ENCODE data around the gene MAP10.
"Not testable (repeated sequence)": the region's sequence is repeated elsewhere in the genome, so short reads cannot be mapped to it uniquely, and the experiment has no call there.

MAP10 gene

GRCh38 chr1:232805269-232806185 is at the start of gene MAP10:
MAP10 (plus strand) TSS chr1:232805416; CDS start chr1:232805450, 34 bp downstream.
- Mint-ChIP-seq H3K27me3 (peaks cover 22% of the 10 kb centered on the region), H3K4me1 (peaks cover 22% of the 10 kb centered on the region)
- CTCF ChIA-PET, result interaction anchor here (1.4 kb wide), 1 partner anchor 12 kb away, joined by 3 read pairs; no protein-coding TSS in a partner anchor

GRCh38 chr1:232764458-232765251 is 40.6 kb upstream of the MAP10 start:
- peaks cover 3% of the 10 kb centered on the region for H3K27me3 Mint-ChIP-seq
- H3K27ac Mint-ChIP-seq, result no peak overlapping the region
- no peaks in the 10 kb centered on the region for H3K36me3 Mint-ChIP-seq
- H3K4me3 Mint-ChIP-seq, result no peak overlapping the region
- DNase-seq, result no peak
- CTCF ChIA-PET, result no interaction called here
- no peaks in the 10 kb centered on the region for H3K4me1 Mint-ChIP-seq
- peaks cover 7% of the 10 kb centered on the region for H3K9me3 Mint-ChIP-seq

More at GRCh38 chr1:232805269-232806185, at the start of gene MAP10:
- peaks cover 14% of the 10 kb centered on the region for H3K36me3 Mint-ChIP-seq
- H3K9me3 Mint-ChIP-seq, result peaks cover 14% of the 10 kb centered on the region
- peak within 1 kb of the TSS; percentile 75 for H3K27ac Mint-ChIP-seq
- peak within 1 kb of the TSS; percentile 82 for H3K4me3 Mint-ChIP-seq
- DNase-seq, result peak; percentile 87

GRCh38 chr1:232765542-232765941 is 39.7 kb upstream of the MAP10 start:
- no peak overlapping the region for H3K4me3 Mint-ChIP-seq
- H3K4me1 Mint-ChIP-seq, result no peaks in the 10 kb centered on the region
- DNase-seq, result no peak

GRCh38 chr1:232766241-232766890 is 38.9 kb upstream of the MAP10 start:
- Mint-ChIP-seq H3K4me1 (no peaks in the 10 kb centered on the region), H3K4me3 (no peak overlapping the region), H3K36me3 (no peaks in the 10 kb centered on the region), H3K9me3 (peaks cover 7% of the 10 kb centered on the region), H3K27ac (no peak overlapping the region), H3K27me3 (peaks cover 3% of the 10 kb centered on the region)
- CTCF ChIA-PET, result no interaction called here
- no peak for DNase-seq

More at GRCh38 chr1:232765542-232765941, 39.7 kb upstream of the MAP10 start:
- CTCF ChIA-PET, result no interaction called here
- no peaks in the 10 kb centered on the region for H3K36me3 Mint-ChIP-seq
- peaks cover 3% of the 10 kb centered on the region for H3K27me3 Mint-ChIP-seq
- H3K9me3 Mint-ChIP-seq, result peaks cover 7% of the 10 kb centered on the region
- H3K27ac Mint-ChIP-seq, result no peak overlapping the region

- H3K4me1 Mint-ChIP-seq, result no peaks in the 10 kb centered on the region
- peaks cover 3% of the 10 kb centered on the region for H3K27me3 Mint-ChIP-seq
- no peaks in the 10 kb centered on the region for H3K36me3 Mint-ChIP-seq
- H3K9me3 Mint-ChIP-seq, result peaks cover 7% of the 10 kb centered on the region
- no peak for DNase-seq
- H3K4me3 Mint-ChIP-seq, result no peak overlapping the region
- CTCF ChIA-PET, result no interaction called here
- H3K27ac Mint-ChIP-seq, result no peak overlapping the region
These were observed 38.3 kb upstream of the MAP10 start for GRCh38 chr1:232766904-232767303.

- Mint-ChIP-seq H3K27ac (no peak overlapping the region), H3K9me3 (peaks cover 7% of the 10 kb centered on the region), H3K4me1 (no peaks in the 10 kb centered on the region), H3K27me3 (peaks cover 3% of the 10 kb centered on the region), H3K36me3 (no peaks in the 10 kb centered on the region), H3K4me3 (no peak overlapping the region)
- no peak for DNase-seq
- CTCF ChIA-PET, result no interaction called here
These were observed 37.7 kb upstream of the MAP10 start for GRCh38 chr1:232767305-232768074.

GRCh38 chr1:232768793-232769192 is 36.4 kb upstream of the MAP10 start:
- Mint-ChIP-seq H3K27ac (no peak overlapping the region), H3K36me3 (no peaks in the 10 kb centered on the region), H3K9me3 (no peaks in the 10 kb centered on the region), H3K4me3 (no peak overlapping the region), H3K4me1 (no peaks in the 10 kb centered on the region), H3K27me3 (peaks cover 9% of the 10 kb centered on the region)
- CTCF ChIA-PET, result no interaction called here
- no peak for DNase-seq

- no peaks in the 10 kb centered on the region for H3K36me3 Mint-ChIP-seq
- peaks cover 9% of the 10 kb centered on the region for H3K27me3 Mint-ChIP-seq
- no peaks in the 10 kb centered on the region for H3K9me3 Mint-ChIP-seq
- no peak for DNase-seq
- no peaks in the 10 kb centered on the region for H3K4me1 Mint-ChIP-seq
- CTCF ChIA-PET, result no interaction called here
- H3K4me3 Mint-ChIP-seq, result no peak overlapping the region
- no peak overlapping the region for H3K27ac Mint-ChIP-seq
These were observed 35.5 kb upstream of the MAP10 start for GRCh38 chr1:232769733-232770132.

GRCh38 chr1:232773752-232774151 is 31.5 kb upstream of the MAP10 start:
- H3K9me3 Mint-ChIP-seq, result no peaks in the 10 kb centered on the region
- H3K36me3 Mint-ChIP-seq, result no peaks in the 10 kb centered on the region
- no peak overlapping the region for H3K27ac Mint-ChIP-seq
- H3K27me3 Mint-ChIP-seq, result peaks cover 6% of the 10 kb centered on the region
- no peak for DNase-seq
- H3K4me1 Mint-ChIP-seq, result no peaks in the 10 kb centered on the region
- CTCF ChIA-PET, result no interaction called here
- no peak overlapping the region for H3K4me3 Mint-ChIP-seq

- DNase-seq, result no peak
- H3K4me1 Mint-ChIP-seq, result no peaks in the 10 kb centered on the region
- peaks cover 6% of the 10 kb centered on the region for H3K27me3 Mint-ChIP-seq
- H3K4me3 Mint-ChIP-seq, result no peak overlapping the region
- no peak overlapping the region for H3K27ac Mint-ChIP-seq
- no peaks in the 10 kb centered on the region for H3K9me3 Mint-ChIP-seq
- no peaks in the 10 kb centered on the region for H3K36me3 Mint-ChIP-seq
- CTCF ChIA-PET, result no interaction called here
These were observed 28.6 kb upstream of the MAP10 start for GRCh38 chr1:232776526-232777106.

- Mint-ChIP-seq H3K27ac (no peak overlapping the region), H3K4me3 (no peak overlapping the region), H3K9me3 (no peaks in the 10 kb centered on the region), H3K27me3 (no peaks in the 10 kb centered on the region), H3K36me3 (no peaks in the 10 kb centered on the region), H3K4me1 (no peaks in the 10 kb centered on the region)
- DNase-seq, result no peak
- CTCF ChIA-PET, result interaction anchor here (1.6 kb wide), 1 partner anchor 14 kb away, joined by 3 read pairs; no protein-coding TSS in a partner anchor
These were observed 24.9 kb upstream of the MAP10 start for GRCh38 chr1:232780354-232780753.

GRCh38 chr1:232784794-232785193 is 20.4 kb upstream of the MAP10 start:
- Mint-ChIP-seq H3K36me3 (no peaks in the 10 kb centered on the region), H3K27ac (no peak overlapping the region), H3K9me3 (no peaks in the 10 kb centered on the region), H3K4me3 (no peak overlapping the region), H3K4me1 (peaks cover 6% of the 10 kb centered on the region), H3K27me3 (peaks cover 6% of the 10 kb centered on the region)
- DNase-seq, result no peak
- CTCF ChIA-PET, result no interaction called here

GRCh38 chr1:232785630-232786029 is 19.6 kb upstream of the MAP10 start:
- not testable (repeated sequence) for H3K4me3 Mint-ChIP-seq

More at GRCh38 chr1:232785630-232786029, 19.6 kb upstream of the MAP10 start:
- H3K36me3 Mint-ChIP-seq, H3K27ac Mint-ChIP-seq, CTCF ChIA-PET, DNase-seq, H3K27me3 Mint-ChIP-seq, H3K4me1 Mint-ChIP-seq, H3K9me3 Mint-ChIP-seq: not testable (repeated sequence)
